Nephron (organoid): ENCODE data around the gene INSR.
A peak's percentile ranks its signal among the peaks of the same experiment; 100 is the strongest.

ENCODE experiments used
- H3K27ac Mint-ChIP-seq, 3 experiments: 2 replicates each; pipeline ENCODE4 v1.8.0; 2020; ENCODE audit warnings: mixed read lengths in 3 of 3, mild to moderate bottlenecking in 2 of 3, moderate library complexity in 1 of 3
- H3K27me3 Mint-ChIP-seq: 2 replicates; pipeline ENCODE4 v1.8.0; 2021; ENCODE audit warnings: low read depth, mild to moderate bottlenecking, moderate library complexity, mixed read lengths
- H3K36me3 Mint-ChIP-seq: 2 replicates; pipeline ENCODE4 v1.8.0; 2020; ENCODE audit warnings: low read depth, mixed read lengths
- H3K4me1 Mint-ChIP-seq: 2 replicates; pipeline ENCODE4 v1.8.0; 2020; ENCODE audit warnings: mixed read lengths
- H3K4me3 Mint-ChIP-seq, 3 experiments: 2 replicates each; pipeline ENCODE4 v1.8.0; 2020; ENCODE audit warnings: mild to moderate bottlenecking in 3 of 3, mixed read lengths in 3 of 3, moderate library complexity in 2 of 3
- H3K9me3 Mint-ChIP-seq: 2 replicates; pipeline ENCODE4 v1.8.0; 2020; ENCODE audit warnings: mixed read lengths
- CTCF ChIP-seq, 3 experiments: fragments of 200-600 bp; sonication (generic); IDR thresholded peaks; one replicate each; pipeline ENCODE4 v1.5.0; 2021; ENCODE audit warnings: antibody characterized with exemption in 3 of 3; ENCODE audit not compliant: unreplicated experiment in 3 of 3

The INSR gene

DNA sequence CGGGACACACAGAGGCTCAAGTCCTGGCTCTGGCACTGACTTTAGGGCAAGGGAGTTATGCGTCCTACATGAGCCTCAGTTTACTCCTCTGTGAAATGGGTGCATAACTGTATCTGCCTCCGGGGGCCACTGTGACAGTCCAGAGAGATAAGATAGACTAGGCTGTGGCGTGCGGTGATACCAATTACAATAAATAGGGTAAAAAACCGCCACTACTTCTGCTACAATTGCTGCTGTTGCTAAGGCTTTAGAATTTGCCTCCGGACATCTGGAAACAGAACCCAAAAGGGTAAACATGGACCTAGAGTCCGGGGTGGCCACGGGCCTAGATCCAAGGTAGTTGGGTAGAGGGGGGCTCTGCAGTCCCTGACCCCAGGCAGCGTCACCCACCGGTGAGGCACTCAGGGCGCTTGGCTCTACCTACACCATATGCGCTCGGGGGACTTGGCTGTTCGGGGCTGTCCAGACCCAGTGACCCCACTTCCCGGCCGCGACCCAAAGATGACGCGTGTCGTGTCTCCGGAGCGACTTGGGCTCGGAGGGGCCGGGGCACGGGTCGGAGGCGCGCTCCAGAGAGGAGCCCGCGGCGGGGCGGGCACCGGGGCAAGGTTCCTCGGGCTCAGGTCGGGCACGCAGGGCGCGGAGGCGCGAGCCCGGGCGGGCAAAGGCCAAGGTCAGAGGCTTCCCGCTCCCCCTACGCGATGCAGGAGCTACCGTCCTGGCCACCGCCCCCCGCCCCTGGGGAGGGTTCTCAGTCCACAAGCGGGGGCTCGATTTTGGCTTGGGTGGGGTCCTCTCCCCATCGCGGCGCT is 1.1 kb downstream of the INSR start:
- H3K27me3 Mint-ChIP-seq = peaks cover 26% of the 10 kb centered on the region
- H3K4me1 Mint-ChIP-seq = peaks cover 21% of the 10 kb centered on the region
- no peak for TF ChIP-seq CTCF (IDR thresholded peaks at IDR 0.05; ENCODE audit: unreplicated experiment in 3 of 3)

GRCh38 chr19:7292352-7292949 is 1.8 kb downstream of the INSR start:
- peak overlapping the region; percentile 26 to 60 (median 29) for H3K27ac Mint-ChIP-seq
- H3K9me3 Mint-ChIP-seq = no peaks in the 10 kb centered on the region

More for the DNA sequence above, 1.1 kb downstream of the INSR start:
- no peaks in the 10 kb centered on the region for H3K36me3 Mint-ChIP-seq
- no peaks in the 10 kb centered on the region for H3K9me3 Mint-ChIP-seq
- peak overlapping the region; percentile 26 to 60 (median 29) for H3K27ac Mint-ChIP-seq
- peak overlapping the region; percentile 83 to 91 (median 90) for H3K4me3 Mint-ChIP-seq

GRCh38 chr19:7288977-7289376 is 5.2 kb downstream of the INSR start:
- Mint-ChIP-seq H3K27me3 (peaks cover 4% of the 10 kb centered on the region), H3K27ac (peak overlapping the region in 1 of 3 experiments; percentile 13), H3K9me3 (no peaks in the 10 kb centered on the region), H3K36me3 (no peaks in the 10 kb centered on the region), H3K4me3 (peak overlapping the region; percentile 18 to 29 (median 25)), H3K4me1 (peaks cover 20% of the 10 kb centered on the region)
- TF ChIP-seq CTCF (IDR thresholded peaks at IDR 0.05; ENCODE audit: unreplicated experiment in 3 of 3) = no peak

More at GRCh38 chr19:7292352-7292949, 1.8 kb downstream of the INSR start:
- peak overlapping the region; percentile 83 to 91 (median 90) for H3K4me3 Mint-ChIP-seq
- H3K4me1 Mint-ChIP-seq = peaks cover 25% of the 10 kb centered on the region
- peaks cover 19% of the 10 kb centered on the region for H3K27me3 Mint-ChIP-seq
- no peaks in the 10 kb centered on the region for H3K36me3 Mint-ChIP-seq
- no peak for TF ChIP-seq CTCF (IDR thresholded peaks at IDR 0.05; ENCODE audit: unreplicated experiment in 3 of 3)

DNA sequence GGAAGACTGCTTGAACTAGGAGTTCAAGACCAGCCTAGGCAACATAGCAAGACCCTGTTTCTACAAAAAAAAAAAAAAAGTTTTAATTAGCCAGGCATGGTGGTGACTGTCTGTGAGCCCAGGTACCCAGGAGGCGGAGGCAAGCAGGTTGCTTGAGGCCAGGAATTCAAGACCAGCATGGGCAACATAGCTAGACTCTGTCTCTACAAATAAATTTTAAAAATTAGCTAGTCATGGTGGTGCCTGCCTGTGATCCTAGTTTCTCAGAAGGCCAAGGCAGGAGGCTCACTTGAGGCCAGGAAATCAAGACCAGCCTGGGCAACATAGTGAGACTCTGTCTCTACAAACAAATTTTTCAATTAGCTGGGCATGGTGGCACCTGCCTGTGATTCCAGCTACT is 6.1 kb downstream of the INSR start:
- Mint-ChIP-seq H3K27ac (peak overlapping the region in 1 of 3 experiments; percentile 65), H3K9me3 (no peaks in the 10 kb centered on the region), H3K27me3 (peaks cover 3% of the 10 kb centered on the region), H3K4me1 (peaks cover 20% of the 10 kb centered on the region), H3K4me3 (no peak overlapping the region), H3K36me3 (no peaks in the 10 kb centered on the region)
- no peak for TF ChIP-seq CTCF (IDR thresholded peaks at IDR 0.05; ENCODE audit: unreplicated experiment in 3 of 3)

DNA sequence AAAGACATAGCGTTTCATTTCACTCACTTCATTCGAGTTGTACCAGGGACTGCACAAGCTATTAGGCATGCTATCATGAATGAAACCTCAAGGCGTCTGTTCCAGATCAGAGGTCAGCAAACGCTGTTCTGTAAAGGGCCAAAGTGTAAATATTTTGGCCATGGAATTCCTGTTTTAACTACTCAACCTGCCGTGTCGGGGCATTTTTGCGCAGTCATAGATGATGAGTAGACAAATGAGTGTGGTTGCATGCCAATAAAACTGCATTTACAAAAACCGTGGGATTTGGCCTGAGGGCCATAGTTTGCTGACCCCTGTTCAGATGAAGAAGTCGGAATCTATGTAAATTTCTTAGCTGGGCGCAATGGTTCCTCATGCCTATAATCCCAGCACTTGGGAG is 6.5 kb downstream of the INSR start:
- Mint-ChIP-seq H3K9me3 (no peaks in the 10 kb centered on the region), H3K36me3 (no peaks in the 10 kb centered on the region), H3K27me3 (no peaks in the 10 kb centered on the region), H3K4me1 (peaks cover 17% of the 10 kb centered on the region), H3K27ac (peak overlapping the region in 2 of 3 experiments; percentile 6 to 65), H3K4me3 (no peak overlapping the region)
- TF ChIP-seq CTCF (IDR thresholded peaks at IDR 0.05; ENCODE audit: unreplicated experiment in 3 of 3) = no peak
